ENCODE measurements around the gene UBD. TPM values are rescaled to one million over a fixed set of nuclear protein-coding genes. Genes with fewer than 3 reads are reported as not detected.

The UBD gene
- total RNA-seq, 2 experiments from 2014 or later = 0.38 to 0.40 TPM

DNA sequence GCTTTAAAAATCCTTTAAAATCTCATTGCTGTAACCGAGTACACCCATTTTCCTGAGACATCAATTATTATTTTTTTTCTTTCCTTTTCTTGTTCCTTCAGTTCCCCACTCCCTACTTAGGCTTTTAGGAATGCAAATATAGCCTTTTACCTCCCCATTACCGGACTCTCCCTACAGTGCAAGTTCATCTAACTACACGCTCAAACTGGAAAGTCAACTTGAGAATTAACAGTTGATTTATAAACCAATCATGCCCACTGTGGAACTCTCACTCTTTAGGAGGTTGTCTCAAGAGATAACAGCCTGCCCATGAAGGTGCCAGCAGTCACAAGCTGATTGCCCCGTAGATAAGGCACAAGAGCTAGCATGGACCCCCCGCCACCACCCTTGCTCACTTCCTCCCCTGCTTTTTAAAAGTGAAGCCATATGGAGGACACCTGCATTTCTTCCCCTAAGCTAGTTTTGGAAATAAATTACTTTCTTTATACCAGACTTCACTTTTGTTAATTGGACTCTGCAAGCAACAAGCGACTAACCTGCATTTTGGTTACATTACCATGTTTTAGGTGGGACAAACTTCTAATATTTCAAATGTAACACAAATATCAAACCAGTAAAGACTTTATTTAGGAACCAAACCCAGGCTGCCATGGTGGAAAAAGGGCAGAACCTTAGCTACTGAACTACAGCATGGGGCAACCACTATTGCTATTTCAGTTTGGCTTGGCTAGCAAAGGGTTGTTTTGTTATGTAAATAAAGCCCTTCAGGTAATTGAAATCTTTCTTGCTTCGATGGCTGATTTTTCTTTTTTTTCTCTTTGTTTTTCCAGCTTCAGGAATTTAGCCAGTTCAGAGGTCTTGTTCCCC lies 34.9 kb downstream of the UBD start:
- ChIA-PET CTCF (no interaction called here), POLR2A (no interaction called here)
- Mint-ChIP-seq H3K36me3 (ENCODE audit: low read depth) (no peaks in the 10 kb centered on the region), H3K9me3 (no peaks in the 10 kb centered on the region), H3K27ac (no peak overlapping the region), H3K4me3 (no peak overlapping the region), H3K27me3 (peaks cover 35% of the 10 kb centered on the region), H3K4me1 (no peaks in the 10 kb centered on the region)
- DNase-seq = no peak

DNA sequence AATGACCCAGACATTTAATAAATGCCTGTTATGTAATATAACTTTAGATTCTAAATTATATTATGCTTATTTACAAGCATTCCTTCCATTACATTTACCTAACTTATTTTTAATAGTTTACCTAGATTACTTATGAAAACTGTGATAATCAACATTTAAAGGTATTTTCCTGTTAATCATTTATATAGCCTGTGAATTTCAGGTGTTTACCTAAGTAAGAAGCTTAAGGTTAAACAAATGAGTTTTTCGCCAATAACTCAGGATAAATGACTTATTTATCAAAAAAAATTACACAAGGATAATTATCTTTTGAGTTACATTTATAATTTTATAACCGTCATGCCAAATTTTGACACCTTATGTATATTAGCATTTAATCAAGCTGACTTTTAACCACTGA lies 35.5 kb downstream of the UBD start:
- Mint-ChIP-seq H3K4me3 (no peak overlapping the region), H3K36me3 (ENCODE audit: low read depth) (no peaks in the 10 kb centered on the region), H3K4me1 (no peaks in the 10 kb centered on the region), H3K27ac (no peak overlapping the region), H3K9me3 (no peaks in the 10 kb centered on the region), H3K27me3 (peaks cover 35% of the 10 kb centered on the region)
- ChIA-PET CTCF (no interaction called here), POLR2A (no interaction called here)
- DNase-seq = no peak

DNA sequence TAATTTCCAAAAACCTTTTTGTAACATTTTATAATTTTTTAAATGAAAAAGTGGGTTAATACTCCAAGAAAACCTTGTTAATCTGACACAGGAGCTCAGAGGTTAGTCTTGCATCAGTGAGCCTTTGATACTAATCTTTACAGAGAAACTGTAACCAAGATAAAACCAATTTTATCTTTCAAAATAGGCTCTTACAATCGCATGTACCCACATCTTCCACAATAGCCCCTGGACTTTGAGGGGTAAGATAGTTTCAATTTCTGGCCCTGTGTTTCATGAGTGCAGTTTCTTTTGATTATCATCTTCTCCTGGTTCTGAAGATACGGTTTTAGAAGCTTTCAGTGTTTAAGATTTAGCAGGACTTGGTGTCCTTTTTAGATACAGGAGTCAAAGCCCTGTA lies 37.3 kb downstream of the UBD start:
- CTCF ChIA-PET = no interaction called here
- Mint-ChIP-seq H3K4me3 (no peak overlapping the region), H3K9me3 (no peaks in the 10 kb centered on the region), H3K4me1 (no peaks in the 10 kb centered on the region), H3K27me3 (peaks cover 33% of the 10 kb centered on the region), H3K27ac (no peak overlapping the region), H3K36me3 (ENCODE audit: low read depth) (no peaks in the 10 kb centered on the region)
- POLR2A ChIA-PET = no interaction called here
- DNase-seq = no peak

DNA sequence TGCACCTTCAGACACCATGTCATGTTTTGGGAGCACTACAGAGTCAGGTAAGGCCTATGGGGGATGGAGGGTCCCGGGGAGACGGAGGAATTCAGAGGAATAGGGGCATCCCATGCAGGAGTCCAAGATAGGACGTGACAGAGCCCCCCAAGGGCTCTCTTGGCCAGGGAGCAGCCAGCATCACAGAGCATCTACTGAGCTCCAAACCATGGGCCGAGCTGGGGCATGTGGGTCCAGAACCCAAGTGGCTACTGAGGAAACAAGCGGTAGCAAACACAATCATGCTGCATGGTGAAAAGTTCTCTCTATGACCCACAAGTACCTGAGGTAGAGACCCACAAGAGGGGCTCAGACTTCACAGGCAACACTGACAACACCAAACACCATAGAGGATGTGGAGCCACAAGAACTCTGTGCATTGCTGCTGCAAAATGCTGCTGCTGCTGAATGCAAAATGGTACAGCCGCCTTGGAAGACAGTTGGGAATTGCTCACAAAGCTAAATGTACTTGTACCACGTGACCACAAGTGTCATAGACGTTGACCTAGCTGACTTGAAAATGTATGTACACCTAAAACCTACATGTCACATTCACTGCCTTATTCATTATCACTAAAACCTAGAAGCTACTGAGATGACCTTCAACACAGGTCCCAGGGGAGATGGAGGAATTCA lies 38.4 kb downstream of the UBD start:
- peaks cover 29% of the 10 kb centered on the region for H3K27me3 Mint-ChIP-seq

DNA sequence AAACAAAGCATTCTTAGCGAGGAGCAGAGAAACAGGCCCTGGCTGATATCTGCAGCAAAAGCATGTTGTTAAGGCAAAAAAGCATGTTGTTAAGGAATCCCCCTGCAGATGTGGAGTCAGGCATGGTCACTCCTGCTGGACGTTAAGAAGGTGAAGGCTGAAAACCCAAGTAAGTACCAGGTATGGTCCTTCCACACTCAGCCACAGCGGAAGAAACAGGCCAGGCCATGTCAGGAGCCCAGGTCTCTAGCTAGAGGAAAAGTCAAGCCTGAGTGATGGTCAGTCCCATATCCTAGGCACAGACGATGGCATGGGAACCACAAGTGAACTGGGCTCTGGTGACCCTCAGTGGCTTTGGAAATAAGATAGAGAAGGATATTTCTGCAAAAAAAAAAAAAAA lies 39.3 kb downstream of the UBD start:
- no peak overlapping the region for H3K27ac Mint-ChIP-seq
- H3K4me1 Mint-ChIP-seq = peaks cover 10% of the 10 kb centered on the region
- H3K9me3 Mint-ChIP-seq = no peaks in the 10 kb centered on the region
- no peak for DNase-seq
- ChIA-PET CTCF (no interaction called here), POLR2A (no interaction called here)
- H3K36me3 Mint-ChIP-seq (ENCODE audit: low read depth) = no peaks in the 10 kb centered on the region
- H3K27me3 Mint-ChIP-seq = peaks cover 20% of the 10 kb centered on the region
- H3K4me3 Mint-ChIP-seq = no peak overlapping the region

More for the DNA sequence above, 38.4 kb downstream of the UBD start:
- Mint-ChIP-seq H3K9me3 (no peaks in the 10 kb centered on the region), H3K27ac (no peak overlapping the region), H3K4me1 (peaks cover 5% of the 10 kb centered on the region), H3K36me3 (ENCODE audit: low read depth) (no peaks in the 10 kb centered on the region), H3K4me3 (no peak overlapping the region)
- DNase-seq = no peak
- ChIA-PET POLR2A (no interaction called here), CTCF (no interaction called here)

DNA sequence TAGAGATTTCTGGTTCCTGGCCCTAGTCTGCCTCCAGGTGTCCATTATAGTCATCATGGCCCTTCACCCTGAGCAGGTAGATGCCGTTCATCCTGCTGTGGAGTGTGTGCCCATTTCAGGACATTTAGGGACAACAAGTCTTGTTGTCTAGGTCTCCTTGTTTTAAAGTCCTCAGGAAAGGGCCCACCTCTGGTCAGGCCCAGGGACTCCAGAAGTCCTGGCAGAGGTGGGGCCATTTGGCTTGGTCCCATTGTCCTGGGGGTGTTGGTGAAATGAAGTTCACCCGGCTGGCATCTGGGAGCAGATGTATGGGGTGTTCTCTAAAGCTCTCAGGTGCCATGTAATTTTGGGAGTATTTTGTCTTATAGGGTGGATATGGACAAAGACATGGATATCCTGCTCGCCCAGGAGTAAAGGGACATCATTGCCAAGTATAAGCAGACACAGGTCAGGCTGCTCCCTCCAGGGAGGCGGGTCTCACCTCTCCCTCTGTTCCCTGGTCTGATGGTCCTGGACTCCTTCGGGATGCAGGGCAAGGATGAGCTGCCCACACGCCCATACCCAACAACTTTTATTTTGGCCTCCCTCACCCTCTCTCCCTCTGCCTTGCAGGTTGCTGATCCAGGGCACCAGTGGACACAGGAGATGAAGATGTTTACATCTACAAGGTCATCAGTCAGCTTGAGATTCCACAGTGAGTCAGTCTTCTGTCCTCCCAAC lies 40.1 kb downstream of the UBD start:
- H3K36me3 Mint-ChIP-seq (ENCODE audit: low read depth) = no peaks in the 10 kb centered on the region
- peaks cover 14% of the 10 kb centered on the region for H3K4me1 Mint-ChIP-seq
- ChIA-PET POLR2A (no interaction called here), CTCF (no interaction called here)
- no peak overlapping the region for H3K4me3 Mint-ChIP-seq
- H3K27me3 Mint-ChIP-seq = peaks cover 14% of the 10 kb centered on the region
- no peak for DNase-seq
- no peak overlapping the region for H3K27ac Mint-ChIP-seq
- H3K9me3 Mint-ChIP-seq = no peaks in the 10 kb centered on the region

DNA sequence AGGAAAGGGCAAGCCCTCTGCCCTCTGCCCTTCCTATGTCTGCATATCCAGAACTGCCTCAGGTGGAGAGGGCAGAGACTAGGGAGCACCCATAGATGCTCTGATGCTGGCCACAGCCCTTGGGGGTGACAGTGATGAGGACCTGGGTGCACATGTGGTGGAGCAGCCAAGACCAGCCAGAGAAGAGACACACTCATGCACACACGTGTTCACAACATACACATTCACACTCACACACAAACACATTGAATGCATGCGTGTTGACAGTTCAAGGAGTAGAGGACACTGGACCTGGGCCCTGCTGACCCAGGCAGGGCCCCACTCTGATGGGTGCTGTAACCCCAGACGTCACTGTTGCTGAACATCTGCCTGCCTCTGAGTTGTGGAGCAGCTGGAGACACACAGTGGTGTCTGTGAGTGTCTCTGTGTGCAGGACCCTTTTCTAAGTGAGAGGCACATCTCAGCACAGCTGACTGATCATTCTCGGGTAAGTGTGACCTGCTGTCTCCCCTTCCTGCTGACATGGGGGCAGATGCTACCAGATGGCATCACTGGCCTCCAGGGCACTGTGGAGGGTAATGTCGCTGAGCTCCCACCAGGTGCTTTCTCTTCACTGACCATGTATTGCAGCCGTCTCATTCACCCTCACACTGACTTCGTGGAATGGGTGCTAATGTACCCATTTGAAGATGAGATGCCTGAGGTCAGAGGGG lies 41.6 kb downstream of the UBD start:
- Mint-ChIP-seq H3K27me3 (peaks cover 6% of the 10 kb centered on the region), H3K27ac (no peak overlapping the region), H3K9me3 (no peaks in the 10 kb centered on the region), H3K4me1 (peaks cover 14% of the 10 kb centered on the region), H3K4me3 (no peak overlapping the region), H3K36me3 (ENCODE audit: low read depth) (no peaks in the 10 kb centered on the region)
- DNase-seq = no peak
- POLR2A ChIA-PET = no interaction called here
- CTCF ChIA-PET = no interaction called here

DNA sequence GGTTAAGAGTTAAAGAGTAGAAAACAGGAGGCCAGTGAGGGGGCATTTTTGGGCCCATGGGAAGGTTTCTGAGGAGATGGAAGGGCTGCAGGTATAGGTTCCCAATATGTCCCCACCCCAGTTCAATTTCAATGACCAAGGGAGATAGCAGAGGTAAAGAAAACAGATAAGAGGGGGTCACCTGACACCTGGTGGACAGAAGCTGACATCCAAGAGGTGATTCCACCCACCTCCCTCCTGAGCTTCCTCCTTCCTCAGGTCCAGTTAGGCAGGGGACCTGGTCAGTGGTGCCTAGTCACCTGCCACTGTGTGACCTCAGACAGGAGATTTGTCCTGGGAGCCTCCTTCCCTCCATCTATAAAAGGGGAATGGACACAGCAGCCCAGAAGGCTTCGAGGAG lies 42.3 kb downstream of the UBD start:
- no peak for DNase-seq
- Mint-ChIP-seq H3K4me3 (no peak overlapping the region), H3K9me3 (no peaks in the 10 kb centered on the region), H3K27ac (no peak overlapping the region), H3K27me3 (peaks cover 4% of the 10 kb centered on the region), H3K4me1 (peaks cover 14% of the 10 kb centered on the region), H3K36me3 (ENCODE audit: low read depth) (no peaks in the 10 kb centered on the region)
- CTCF ChIA-PET = no interaction called here
- POLR2A ChIA-PET = no interaction called here

DNA sequence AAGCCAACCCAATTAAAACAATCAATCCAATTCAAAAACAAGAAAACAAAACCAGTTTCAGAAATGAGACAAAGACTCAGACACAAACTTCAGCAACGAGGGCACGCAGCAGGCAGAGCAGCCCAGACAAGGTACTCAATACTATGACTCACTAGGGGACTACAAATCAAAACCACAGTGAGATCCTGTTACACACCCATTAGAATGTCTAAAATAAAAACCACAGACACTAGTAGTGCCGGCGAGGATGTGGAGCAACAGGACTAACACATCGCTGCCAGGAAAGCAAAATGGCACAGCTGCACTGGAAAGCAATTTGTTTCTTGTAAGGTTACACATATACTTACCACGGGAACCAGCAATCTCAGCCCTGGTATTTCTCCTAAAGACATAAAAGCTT lies 43.4 kb downstream of the UBD start:
- ChIA-PET POLR2A (no interaction called here), CTCF (no interaction called here)
- H3K4me1 Mint-ChIP-seq = peaks cover 14% of the 10 kb centered on the region
- H3K27me3 Mint-ChIP-seq = peaks cover 1% of the 10 kb centered on the region
- peak; percentile 50 for DNase-seq
- no peaks in the 10 kb centered on the region for H3K9me3 Mint-ChIP-seq
- H3K36me3 Mint-ChIP-seq (ENCODE audit: low read depth) = no peaks in the 10 kb centered on the region
- no peak overlapping the region for H3K27ac Mint-ChIP-seq
- H3K4me3 Mint-ChIP-seq = no peak overlapping the region

DNA sequence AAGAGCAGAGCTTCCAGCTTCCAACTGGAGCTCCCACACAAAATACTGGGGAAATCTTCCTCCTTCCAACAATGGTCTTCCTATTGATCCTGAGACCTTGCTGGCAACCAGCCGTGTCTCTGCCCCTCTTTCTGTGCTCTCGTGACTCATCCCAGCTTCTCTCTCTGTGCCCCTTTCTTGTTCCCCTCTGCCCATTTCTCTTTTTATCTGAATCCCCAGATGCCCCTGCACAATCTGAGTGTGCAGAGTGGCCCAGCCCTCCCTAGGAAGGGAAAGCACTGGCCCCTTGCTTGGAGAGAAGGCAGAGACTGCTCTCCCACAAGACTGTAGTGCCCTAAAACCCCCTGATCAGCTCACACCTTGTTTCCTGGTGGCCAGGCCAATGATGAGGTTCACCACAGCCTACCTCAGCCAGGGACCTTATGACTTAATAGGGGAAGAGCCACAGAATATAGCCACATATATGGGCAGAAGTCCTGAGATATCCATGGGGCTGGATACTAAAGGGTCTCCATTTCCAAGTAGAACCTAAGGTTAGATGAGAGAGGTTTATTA lies 48.7 kb downstream of the UBD start:
- CTCF ChIA-PET = no interaction called here
- H3K9me3 Mint-ChIP-seq = no peaks in the 10 kb centered on the region
- no peak overlapping the region for H3K27ac Mint-ChIP-seq
- H3K36me3 Mint-ChIP-seq (ENCODE audit: low read depth) = no peaks in the 10 kb centered on the region
- no peaks in the 10 kb centered on the region for H3K27me3 Mint-ChIP-seq
- no peak for DNase-seq
- H3K4me1 Mint-ChIP-seq = peaks cover 11% of the 10 kb centered on the region
- POLR2A ChIA-PET = no interaction called here
- no peak overlapping the region for H3K4me3 Mint-ChIP-seq

DNA sequence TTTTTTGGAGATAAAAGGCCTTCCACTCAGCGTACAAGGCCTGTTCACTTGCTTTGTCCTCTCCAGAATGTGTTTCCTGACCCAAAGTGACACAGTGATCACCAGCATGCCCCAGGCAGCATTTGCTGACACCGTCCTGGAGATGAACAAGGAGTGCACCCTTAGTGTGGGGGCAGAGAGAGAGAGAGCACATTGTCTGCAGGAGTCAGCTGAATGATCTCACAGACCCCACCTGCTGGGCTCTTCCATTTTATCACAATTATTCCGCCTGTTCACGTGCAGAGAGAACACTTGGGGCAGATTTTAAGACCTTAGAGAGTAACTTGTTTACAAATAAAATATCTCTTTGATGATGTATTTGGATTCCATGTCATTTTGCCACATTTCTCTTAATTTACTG lies 49.3 kb downstream of the UBD start:
- peaks cover 10% of the 10 kb centered on the region for H3K4me1 Mint-ChIP-seq
- H3K27ac Mint-ChIP-seq = no peak overlapping the region
- no peak overlapping the region for H3K4me3 Mint-ChIP-seq
- no peaks in the 10 kb centered on the region for H3K36me3 Mint-ChIP-seq (ENCODE audit: low read depth)
- POLR2A ChIA-PET = no interaction called here
- H3K9me3 Mint-ChIP-seq = no peaks in the 10 kb centered on the region
- DNase-seq = no peak
- H3K27me3 Mint-ChIP-seq = no peaks in the 10 kb centered on the region
- CTCF ChIA-PET = no interaction called here

DNA sequence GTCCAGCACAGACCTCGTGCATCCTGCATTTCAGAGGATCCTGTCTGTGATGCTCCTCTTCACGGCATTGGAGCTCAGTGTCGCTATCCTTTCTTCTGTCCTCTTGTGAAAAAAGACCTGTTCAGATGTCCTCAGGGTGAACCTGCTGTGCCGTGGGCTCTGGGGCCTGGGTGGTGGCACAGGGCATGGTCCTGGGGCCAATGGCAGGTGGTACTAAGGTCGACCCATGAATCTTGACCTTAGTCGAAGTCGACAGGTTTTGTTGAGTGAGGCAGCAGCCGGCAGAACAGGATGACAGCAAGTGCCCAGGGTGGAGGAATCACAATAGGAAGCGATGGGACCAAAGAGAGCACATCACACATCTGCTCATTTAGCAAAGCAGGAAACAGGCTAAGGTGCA lies 49.8 kb downstream of the UBD start:
- H3K36me3 Mint-ChIP-seq (ENCODE audit: low read depth) = no peaks in the 10 kb centered on the region
- ChIA-PET POLR2A (no interaction called here), CTCF (no interaction called here)
- H3K4me3 Mint-ChIP-seq = no peak overlapping the region
- no peak overlapping the region for H3K27ac Mint-ChIP-seq
- H3K27me3 Mint-ChIP-seq = no peaks in the 10 kb centered on the region
- peaks cover 6% of the 10 kb centered on the region for H3K4me1 Mint-ChIP-seq
- H3K9me3 Mint-ChIP-seq = no peaks in the 10 kb centered on the region
- DNase-seq = no peak

DNA sequence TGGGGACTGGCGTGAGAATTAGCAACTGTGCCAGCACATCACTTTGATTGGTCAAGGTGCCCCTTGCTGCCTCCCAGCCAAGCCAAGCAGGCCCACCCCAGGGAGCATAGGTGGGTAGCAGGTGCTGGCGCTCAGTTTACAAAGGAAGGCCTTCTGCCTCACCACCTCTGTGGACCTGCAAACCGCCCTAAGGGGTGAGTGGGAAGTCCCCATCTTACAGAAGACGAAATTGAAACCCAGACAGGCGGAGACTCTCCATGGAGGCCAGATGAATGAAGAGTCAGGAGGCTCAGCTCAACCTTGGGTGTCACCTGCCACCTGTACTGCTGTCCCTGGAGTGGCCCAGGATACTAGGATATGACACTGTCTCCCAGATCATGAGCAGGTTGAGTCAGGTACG lies 50.3 kb downstream of the UBD start:
- H3K27me3 Mint-ChIP-seq = no peaks in the 10 kb centered on the region
- no peaks in the 10 kb centered on the region for H3K36me3 Mint-ChIP-seq (ENCODE audit: low read depth)
- ChIA-PET POLR2A (no interaction called here), CTCF (no interaction called here)
- H3K4me1 Mint-ChIP-seq = peaks cover 6% of the 10 kb centered on the region
- no peak overlapping the region for H3K27ac Mint-ChIP-seq
- DNase-seq = no peak
- H3K9me3 Mint-ChIP-seq = no peaks in the 10 kb centered on the region
- H3K4me3 Mint-ChIP-seq = no peak overlapping the region

Measured in activated CD4-positive, alpha-beta memory T cell treated with anti-CD3 and anti-CD28 coated beads, Interleukin-2, amount 10 ng/mL, durations not matched to agents 7 days and 5 days (primary cell).